Testis (tissue), 3 donors: Measurements from ENCODE around the gene FCHSD2. TPM values are rescaled to one million over a fixed set of nuclear protein-coding genes. Genes with fewer than 3 reads are reported as not detected.

ENCODE experiments used
- DNase-seq: peaks from one replicate; pipeline ENCODE4 v3.0.0-alpha.2; 2019
- H3K27ac ChIP-seq, 2 donors: fragments of 200-600 bp; sonication (generic); one replicate each; pipeline ENCODE4 v1.5.1; 2019
- H3K27me3 ChIP-seq: fragments of 200-600 bp; sonication (generic); one replicate; pipeline ENCODE4 v1.5.1; 2019
- H3K36me3 ChIP-seq: fragments of 200-600 bp; sonication (generic); one replicate; pipeline ENCODE4 v1.5.1; 2017; ENCODE audit warnings: low read depth; ENCODE audit errors: missing control alignments
- H3K4me1 ChIP-seq: fragments of 200-600 bp; sonication (generic); one replicate; pipeline ENCODE4 v1.5.1; 2019
- H3K4me3 ChIP-seq, 2 donors: fragments of 200-600 bp; sonication (generic); one replicate each; pipeline ENCODE4 v1.5.1; 2017 to 2019
- H3K9me3 ChIP-seq: fragments of 200-600 bp; sonication (generic); one replicate; pipeline ENCODE4 v1.5.1; 2017
- POLR2A ChIP-seq: fragments of 450-650 bp; IDR thresholded peaks from one replicate; pipeline ENCODE4 v1.6.1; 2017; ENCODE audit warnings: antibody characterized with exemption, mild to moderate bottlenecking, moderate library complexity
- WGBS, 2 donors: methylation state at CpG; one replicate each; pipeline ENCODE4 v1.1.5; 2018; 5-methylcytosine and 5-hydroxymethylcytosine counted together
- intact Hi-C: fragments of 100-400 bp; cut with DNase I; formaldehyde crosslinking; loops from one replicate; pipeline ENCODE4 v1.15.1; 2023; ENCODE audit warnings: low total_unique reads
- polyA plus RNA-seq: library from polyadenylated mRNA; stranded (reverse); fragments of 350-450 nt; fragmentation: Illumina TruSeq; extraction: RNeasy Lipid Tissue Mini Kit (QIAGEN cat#74804); gene quantifications from one replicate; pipeline ENCODE4 v1.2.3, GENCODE V29; 2014; ENCODE audit warnings: low read depth, low replicate concordance; ENCODE audit not compliant: insufficient read depth
- total RNA-seq, 2 donors: library from RNA; depleted of rRNA; stranded (reverse); fragments of >200 nt; gene quantifications; one replicate each; pipeline ENCODE4 v1.2.3, GENCODE V29; 2016
- TF ChIP-seq, protein P1 (sequence below), 3 experiments: fragments of 450-650 bp in 2 of 3; fragments of 200-600 bp in 1 of 3; sonication (generic) in 1 of 3; IDR thresholded peaks; one replicate each; pipeline ENCODE4 v1.5.1; 2016 to 2019; ENCODE audit warnings: antibody characterized with exemption in 3 of 3, mild to moderate bottlenecking in 2 of 3, moderate library complexity in 1 of 3

The FCHSD2 gene
- total and polyA plus RNA-seq, 3 donors from 2014 or later: 44.0 to 69.6 (median 65.9) TPM

DNA sequence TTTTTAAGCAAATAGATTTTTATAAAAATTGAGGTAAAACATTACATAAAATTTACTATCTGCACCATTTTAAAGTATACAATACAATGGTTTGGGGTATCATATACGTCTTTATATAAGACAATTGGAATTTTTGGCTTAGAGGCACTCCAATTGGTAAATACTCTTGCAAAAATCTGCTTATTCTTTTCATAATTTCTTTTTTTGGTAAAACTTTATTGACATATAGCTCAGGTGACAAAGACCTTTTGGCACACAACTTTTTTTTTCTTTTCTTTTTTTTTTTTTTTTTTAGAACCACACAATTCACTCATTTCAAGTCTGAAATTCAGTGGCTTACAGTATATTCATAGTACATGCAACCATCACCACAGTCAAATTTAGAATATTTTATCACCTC lies 270.1 kb downstream of the FCHSD2 start:
- Histone ChIP-seq H3K9me3 (no peaks in the 10 kb centered on the region), H3K27me3 (no peaks in the 10 kb centered on the region), H3K36me3 (no peaks in the 10 kb centered on the region), H3K4me3 (no peak overlapping the region), H3K27ac (no peak overlapping the region), H3K4me1 (no peaks in the 10 kb centered on the region)
- 97% methylated on average over 1 of the region's 1 CpG for WGBS, 2 donors
- DNase-seq: no peak
- intact Hi-C loops: no loop called here
- no peak for TF ChIP-seq POLR2A
- TF ChIP-seq, protein P1, sequence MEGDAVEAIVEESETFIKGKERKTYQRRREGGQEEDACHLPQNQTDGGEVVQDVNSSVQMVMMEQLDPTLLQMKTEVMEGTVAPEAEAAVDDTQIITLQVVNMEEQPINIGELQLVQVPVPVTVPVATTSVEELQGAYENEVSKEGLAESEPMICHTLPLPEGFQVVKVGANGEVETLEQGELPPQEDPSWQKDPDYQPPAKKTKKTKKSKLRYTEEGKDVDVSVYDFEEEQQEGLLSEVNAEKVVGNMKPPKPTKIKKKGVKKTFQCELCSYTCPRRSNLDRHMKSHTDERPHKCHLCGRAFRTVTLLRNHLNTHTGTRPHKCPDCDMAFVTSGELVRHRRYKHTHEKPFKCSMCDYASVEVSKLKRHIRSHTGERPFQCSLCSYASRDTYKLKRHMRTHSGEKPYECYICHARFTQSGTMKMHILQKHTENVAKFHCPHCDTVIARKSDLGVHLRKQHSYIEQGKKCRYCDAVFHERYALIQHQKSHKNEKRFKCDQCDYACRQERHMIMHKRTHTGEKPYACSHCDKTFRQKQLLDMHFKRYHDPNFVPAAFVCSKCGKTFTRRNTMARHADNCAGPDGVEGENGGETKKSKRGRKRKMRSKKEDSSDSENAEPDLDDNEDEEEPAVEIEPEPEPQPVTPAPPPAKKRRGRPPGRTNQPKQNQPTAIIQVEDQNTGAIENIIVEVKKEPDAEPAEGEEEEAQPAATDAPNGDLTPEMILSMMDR (IDR thresholded peaks at IDR 0.05): no peak

DNA sequence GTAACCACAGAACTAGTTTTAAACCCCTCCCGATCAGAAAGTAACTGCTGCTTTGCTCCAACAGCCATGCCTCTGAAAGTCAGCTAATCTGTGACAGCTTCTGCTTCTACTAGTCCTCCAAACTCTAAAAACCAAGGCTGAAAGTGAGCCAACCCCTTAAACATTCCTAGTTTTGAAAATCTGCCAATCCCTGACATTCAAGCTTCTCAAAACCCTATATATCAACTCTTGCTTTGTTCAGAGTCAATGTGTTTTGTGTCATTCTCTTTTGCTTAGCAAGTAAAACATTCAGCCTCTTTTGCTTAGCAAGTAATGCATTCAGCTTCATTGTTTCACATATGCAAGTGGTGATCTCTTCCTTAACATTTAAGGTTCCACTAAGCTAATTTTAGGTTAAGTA lies 271.0 kb downstream of the FCHSD2 start:
- intact Hi-C loops: no loop called here
- no peak for DNase-seq
- 81 to 97% methylated on average over 1 of the region's 1 CpG for WGBS, 2 donors

GRCh38 chr11:72869831-72870230 lies 272.3 kb downstream of the FCHSD2 start:
- intact Hi-C loops: no loop called here
- DNase-seq: no peak
- Histone ChIP-seq H3K4me1 (peaks cover 8% of the 10 kb centered on the region), H3K9me3 (no peaks in the 10 kb centered on the region), H3K27ac (no peak overlapping the region), H3K4me3 (no peak overlapping the region), H3K36me3 (no peaks in the 10 kb centered on the region), H3K27me3 (no peaks in the 10 kb centered on the region)
- TF ChIP-seq, protein P1 (IDR thresholded peaks at IDR 0.05): no peak
- no peak for TF ChIP-seq POLR2A
- WGBS, 2 donors: 88% methylated on average over 4 of the region's 4 CpGs

More for the DNA sequence above, 271.0 kb downstream of the FCHSD2 start:
- Histone ChIP-seq H3K36me3 (no peaks in the 10 kb centered on the region), H3K4me3 (no peak overlapping the region), H3K9me3 (no peaks in the 10 kb centered on the region), H3K4me1 (no peaks in the 10 kb centered on the region), H3K27me3 (no peaks in the 10 kb centered on the region), H3K27ac (no peak overlapping the region)
- TF ChIP-seq, protein P1 (IDR thresholded peaks at IDR 0.05): no peak
- TF ChIP-seq POLR2A: no peak

GRCh38 chr11:72867970-72868369 lies 274.1 kb downstream of the FCHSD2 start:
- TF ChIP-seq, protein P1 (IDR thresholded peaks at IDR 0.05): no peak
- TF ChIP-seq POLR2A: no peak
- intact Hi-C loops: no loop called here
- Histone ChIP-seq H3K27ac (no peak overlapping the region), H3K9me3 (no peaks in the 10 kb centered on the region), H3K36me3 (no peaks in the 10 kb centered on the region), H3K4me1 (peaks cover 13% of the 10 kb centered on the region), H3K4me3 (no peak overlapping the region), H3K27me3 (no peaks in the 10 kb centered on the region)
- WGBS, 2 donors: 95 to 97% methylated on average over 5 of the region's 5 CpGs
- DNase-seq: no peak
